T47D (cell line): Measurements from ENCODE around the gene MYO7A.
A peak's percentile ranks its signal among the peaks of the same experiment; 100 is the strongest.
"Not testable (repeated sequence)": the region's sequence is repeated elsewhere in the genome, so short reads cannot be mapped to it uniquely, and the experiment has no call there.

Source experiments
- DNase-seq, 2 experiments: peaks; one replicate each; pipeline versions ENCODE4 v3.0.0 to v3.0.0-alpha.2; 2011 to 2012; ENCODE audit warnings: low read depth in 1 of 2, low spot score in 1 of 2
- JUND ChIP-seq: IDR thresholded peaks from 2 replicates; pipeline ENCODE4 v1.6.1; 2012; ENCODE audit warnings: low read depth
- in situ Hi-C: cut with HindIII; loops from 2 replicates; pipeline ENCODE4 v1.10.0; 2016; ENCODE audit warnings: low sequenced_read_pairs, low pct_unique_long_range_greater_than_20kb

MYO7A gene

GRCh38 chr11:77095551-77096490 lies 32.2 kb upstream of the MYO7A start:
- in situ Hi-C loops: no loop called here
- no peak for DNase-seq
- no peak for TF ChIP-seq JUND

- no peak for TF ChIP-seq JUND
- DNase-seq: no peak
- in situ Hi-C loops: no loop called here
Observed at GRCh38 chr11:77096591-77097019, 31.4 kb upstream of the MYO7A start.

- in situ Hi-C loops, DNase-seq: not testable (repeated sequence)
Observed at GRCh38 chr11:77097180-77097579, 30.9 kb upstream of the MYO7A start.

GRCh38 chr11:77100166-77101042 lies 27.6 kb upstream of the MYO7A start:
- in situ Hi-C loops: no loop called here
- no peak for DNase-seq
- TF ChIP-seq JUND: no peak

- DNase-seq: peak in 1 of 2 experiments; percentile 59
- in situ Hi-C loops: no loop called here
- no peak for TF ChIP-seq JUND
Observed at GRCh38 chr11:77101043-77101537, 27.0 kb upstream of the MYO7A start.

GRCh38 chr11:77102246-77103210 lies 25.5 kb upstream of the MYO7A start, which contains the start of gene OMP:
Gene OMP, plus strand, starts transcription at chr11:77102840. Its CDS starts 0 bp downstream, at chr11:77102840.
- TF ChIP-seq JUND: no peak
- in situ Hi-C loops: no loop called here
- no peak for DNase-seq

GRCh38 chr11:77103319-77103718 lies 24.7 kb upstream of the MYO7A start:
- in situ Hi-C loops: no loop called here
- no peak for DNase-seq
- no peak for TF ChIP-seq JUND

GRCh38 chr11:77104727-77105126 lies 23.3 kb upstream of the MYO7A start:
- in situ Hi-C loops: no loop called here
- no peak for TF ChIP-seq JUND
- DNase-seq: no peak

- TF ChIP-seq JUND: no peak
- in situ Hi-C loops: no loop called here
- no peak for DNase-seq
Observed at GRCh38 chr11:77106321-77106720, 21.7 kb upstream of the MYO7A start.

GRCh38 chr11:77106759-77107158 lies 21.3 kb upstream of the MYO7A start:
- DNase-seq: no peak
- in situ Hi-C loops: no loop called here
- no peak for TF ChIP-seq JUND

- in situ Hi-C loops: no loop called here
- DNase-seq: no peak
- no peak for TF ChIP-seq JUND
Observed at GRCh38 chr11:77107950-77108349, 20.1 kb upstream of the MYO7A start.

- in situ Hi-C loops: no loop called here
- no peak for DNase-seq
- no peak for TF ChIP-seq JUND
Observed at GRCh38 chr11:77108436-77108835, 19.6 kb upstream of the MYO7A start.
